Endothelial cell of umbilical vein (primary cell): ENCODE data around the gene C1orf174. TPM values are rescaled to one million over a fixed set of nuclear protein-coding genes. Genes with fewer than 3 reads are reported as not detected.

Experiments used
- BruUV-seq: library from RNA; stranded (reverse); fragments of 400-500 nt; replicated peaks from 2 replicates; lab custom pipeline; 2021; lab: Mats Ljungman, UMichigan
- CTCF ChIA-PET: fragments of 300-600, 350-600 bp; sonication (Branson Sonifier 250); formaldehyde crosslinking; loops from one replicate; lab custom pipeline; 2021; ENCODE audit warnings: antibody characterized with exemption, inconsistent platforms; lab: Charles Lee
- POLR2A ChIA-PET: fragments of 300-600, 350-600 bp; sonication (Branson Sonifier 250); formaldehyde crosslinking; loops from one replicate; lab custom pipeline; 2021; ENCODE audit warnings: antibody characterized with exemption, inconsistent platforms; lab: Charles Lee
- DNase-seq: peaks from one replicate; pipeline ENCODE4 v3.0.0-alpha.2; 2011; ENCODE audit warnings: low read depth, low spot score
- FAIRE-seq: peaks from 2 replicates; lab custom pipeline; 2011; peaks lifted over from hg19 to GRCh38; lab: Jason Lieb, UNC
- H2AFZ ChIP-seq: 2 replicates; pipeline ENCODE4 v1.6.0; 2012; ENCODE audit warnings: low read depth, low read length, control low read depth, inconsistent platforms
- H3K27ac ChIP-seq: 2 replicates; pipeline ENCODE4 v1.5.1; 2011; ENCODE audit warnings: low read depth, mild to moderate bottlenecking, control low read depth, low read length, moderate library complexity; ENCODE audit not compliant: insufficient read depth
- H3K27me3 ChIP-seq, 2 experiments: 2 replicates each; pipeline versions ENCODE4 v1.6.0 to v1.6.1; 2011; ENCODE audit warnings: low read length in 2 of 2, mixed read lengths in 1 of 2; ENCODE audit not compliant: control insufficient read depth in 2 of 2, insufficient read depth in 2 of 2
- H3K36me3 ChIP-seq, 2 experiments: 2 replicates in 1 of 2; 3 replicates in 1 of 2; pipeline ENCODE4 v1.5.1; 2011; ENCODE audit warnings: low read length in 2 of 2, mild to moderate bottlenecking in 1 of 2, moderate library complexity in 1 of 2; ENCODE audit not compliant: control insufficient read depth in 2 of 2, insufficient read depth in 2 of 2; ENCODE audit errors: extremely low read depth in 1 of 2
- H3K4me1 ChIP-seq: 3 replicates; pipeline ENCODE4 v1.5.1; 2011; ENCODE audit warnings: mild to moderate bottlenecking, low read length; ENCODE audit not compliant: control insufficient read depth, insufficient read depth; ENCODE audit errors: extremely low read depth
- H3K4me2 ChIP-seq: 2 replicates; pipeline ENCODE4 v1.6.1; 2011; ENCODE audit warnings: low read length, control low read depth, mixed read lengths; ENCODE audit not compliant: insufficient read depth
- H3K4me3 ChIP-seq, 3 experiments: fragments of 200-600 bp in 1 of 3; sonication (generic), shearing (Covaris generic) in 1 of 3; replicated peaks in 1 of 3; 2 replicates each; pipeline ENCODE4 v1.5.1; 2011 to 2016; ENCODE audit warnings: control low read depth in 3 of 3, low read length in 3 of 3, mild to moderate bottlenecking in 2 of 3, inconsistent platforms in 1 of 3, low read depth in 1 of 3, moderate library complexity in 1 of 3; ENCODE audit not compliant: insufficient read depth in 1 of 3
- H3K79me2 ChIP-seq: 2 replicates; pipeline ENCODE4 v1.6.0; 2012; ENCODE audit warnings: low read length, inconsistent platforms; ENCODE audit not compliant: control insufficient read depth, insufficient read depth
- H3K9ac ChIP-seq: replicated peaks from 2 replicates; pipeline ENCODE3; 2011; ENCODE audit warnings: low read length, control low read depth; ENCODE audit not compliant: insufficient read depth; ENCODE audit errors: extremely low read depth
- H3K9me1 ChIP-seq: replicated peaks from 3 replicates; pipeline ENCODE4 v1.6.0; 2011; ENCODE audit warnings: mild to moderate bottlenecking, low read length; ENCODE audit not compliant: control insufficient read depth, insufficient read depth; ENCODE audit errors: extremely low read depth
- H3K9me3 ChIP-seq: replicated peaks from 2 replicates; pipeline ENCODE4 v1.5.1; 2012; ENCODE audit warnings: low read length, inconsistent platforms; ENCODE audit not compliant: control insufficient read depth, insufficient read depth
- H4K20me1 ChIP-seq: replicated peaks from 2 replicates; pipeline ENCODE3; 2011; ENCODE audit warnings: mild to moderate bottlenecking, low read length; ENCODE audit not compliant: control insufficient read depth, insufficient read depth; ENCODE audit errors: extremely low read depth
- CTCF ChIP-seq, 2 donors: IDR thresholded peaks; 1 replicate in 1 of 2; 2 replicates in 1 of 2; pipeline ENCODE4 v1.5.1; 2011; ENCODE audit warnings: low read length in 2 of 2, mild to moderate bottlenecking in 2 of 2, moderate library complexity in 2 of 2, control low read depth in 1 of 2, inconsistent platforms in 1 of 2, low read depth in 1 of 2; ENCODE audit not compliant: insufficient read depth in 1 of 2; ENCODE audit errors: extremely low read depth in 1 of 2
- EZH2 ChIP-seq: IDR thresholded peaks from 2 replicates; pipeline ENCODE4 v1.6.1; 2012; ENCODE audit warnings: borderline replicate concordance, low read depth, mild to moderate bottlenecking, moderate library complexity, low read length, inconsistent platforms; ENCODE audit not compliant: severe bottlenecking
- FOS ChIP-seq: IDR thresholded peaks from 2 replicates; pipeline ENCODE4 v1.6.1; 2011; ENCODE audit warnings: mild to moderate bottlenecking, low read length, moderate library complexity, borderline replicate concordance; ENCODE audit not compliant: insufficient read depth
- GATA2 ChIP-seq: IDR thresholded peaks from 2 replicates; pipeline ENCODE4 v1.7.0; 2011; ENCODE audit warnings: low read depth, mild to moderate bottlenecking, moderate library complexity, mixed read lengths, low read length; ENCODE audit not compliant: insufficient read length, insufficient read depth
- JUN ChIP-seq: IDR thresholded peaks from 2 replicates; pipeline ENCODE4 v1.6.1; 2011; ENCODE audit warnings: borderline replicate concordance, low read depth; ENCODE audit not compliant: insufficient read length, insufficient read depth
- MAX ChIP-seq: IDR thresholded peaks from 2 replicates; pipeline ENCODE4 v1.6.1; 2011; ENCODE audit not compliant: insufficient read depth, insufficient read length
- MYC ChIP-seq: IDR thresholded peaks from one replicate; pipeline ENCODE4 v1.6.1; 2011; ENCODE audit warnings: mild to moderate bottlenecking, low read depth, low read length
- POLR2A ChIP-seq: IDR thresholded peaks from 2 replicates; pipeline ENCODE4 v1.6.1; 2012; ENCODE audit warnings: low read depth, mild to moderate bottlenecking, control low read depth, low read length
- POLR2AphosphoS5 ChIP-seq: IDR thresholded peaks from 2 replicates; pipeline ENCODE4 v1.6.1; 2012; ENCODE audit warnings: low read depth, mild to moderate bottlenecking, control low read depth, low read length, moderate library complexity; ENCODE audit not compliant: insufficient read depth
- dilution Hi-C: fragments of 300-500 bp; cut with MboI; formaldehyde crosslinking; loops from one replicate; pipeline ENCODE4 v1.15.0; 2019; ENCODE audit warnings: low sequenced_read_pairs; ENCODE audit not compliant: extremely low pct_ligation_motif_present
- intact Hi-C: fragments of 100-400 bp; cut with micrococcal nuclease; formaldehyde crosslinking; loops from one replicate; pipeline ENCODE4 v1.10.0; 2022
- polyA plus RNA-seq, 4 experiments: library from polyadenylated mRNA; depleted of rRNA in 3 of 4; stranded (reverse) in 3 of 4; unstranded in 1 of 4; fragments of >200 nt; gene quantifications; 2 replicates each; pipeline versions ENCODE4 v1.2.1 to v1.2.3, GENCODE V29; 2011 to 2012; ENCODE audit warnings: missing spikeins in 1 of 4
- total RNA-seq: library from RNA; stranded (reverse); gene quantifications from 2 replicates; pipeline ENCODE4 v1.2.3, GENCODE V29; 2021

Gene C1orf174
- total and polyA plus RNA-seq, 2 donors (not counting 3 experiments of a cell fraction or from before 2014, with no cell fraction given), result 28.0 to 31.7 TPM

- no peaks in the 10 kb centered on the region for H3K79me2 ChIP-seq
- no peak overlapping the region for H2AFZ ChIP-seq
- no peak overlapping the region for H3K4me3 ChIP-seq
- no peak for DNase-seq
- H3K4me2 ChIP-seq, result no peak overlapping the region
- no peaks in the 10 kb centered on the region for H3K9me3 ChIP-seq
- FAIRE-seq, result no peak
- H3K9ac ChIP-seq, result no peak overlapping the region
- TF ChIP-seq POLR2AphosphoS5 (no peak), CTCF (IDR thresholded peaks at IDR 0.05; ENCODE audit: extremely low read depth in 1 of 2, insufficient read depth in 1 of 2, low read depth in 1 of 2, low read length in 2 of 2) (no peak), FOS (no peak), EZH2 (no peak), MAX (no peak), MYC (no peak), POLR2A (no peak), GATA2 (no peak), JUN (no peak)
- no peaks in the 10 kb centered on the region for H4K20me1 ChIP-seq
- no TSS peak for BruUV-seq
- peaks cover 0 to 2% of the 10 kb centered on the region in 2 experiments for H3K36me3 ChIP-seq
- dilution Hi-C loops, result no loop called here
- intact Hi-C loops, result no loop called here
- H3K27ac ChIP-seq, result no peak overlapping the region
- ChIA-PET POLR2A (no interaction called here), CTCF (no interaction called here)
- no peaks in the 10 kb centered on the region for H3K27me3 ChIP-seq
- no peaks in the 10 kb centered on the region for H3K4me1 ChIP-seq
- H3K9me1 ChIP-seq, result no peaks in the 10 kb centered on the region
Observed at GRCh38 chr1:3864884-3865283, 35.2 kb downstream of the C1orf174 start.
